Measurements from ENCODE around the gene PTPN1.
A peak's percentile ranks its signal among the peaks of the same experiment; 100 is the strongest.
"Not testable (repeated sequence)": the region's sequence is repeated elsewhere in the genome, so short reads cannot be mapped to it uniquely, and the experiment has no call there.

Gene PTPN1

GRCh38 chr20:50478162-50478990 lies 31.8 kb upstream of the PTPN1 start:
- peak; percentile 93 for FAIRE-seq
- DNase-seq (ENCODE audit: insufficient read length, low spot score), result peak; percentile 73

- FAIRE-seq (no peak), DNase-seq (ENCODE audit: insufficient read length, low spot score) (no peak)
These were observed 28.4 kb upstream of the PTPN1 start for GRCh38 chr20:50481741-50482140.

- DNase-seq (ENCODE audit: insufficient read length, low spot score), result no peak
- FAIRE-seq, result no peak
These were observed 27.7 kb upstream of the PTPN1 start for GRCh38 chr20:50482396-50482981.

GRCh38 chr20:50484271-50484976 lies 25.8 kb upstream of the PTPN1 start:
- FAIRE-seq (peak; percentile 54), DNase-seq (ENCODE audit: insufficient read length, low spot score) (no peak)

- no peak for FAIRE-seq
- no peak for DNase-seq (ENCODE audit: insufficient read length, low spot score)
These were observed 22.8 kb upstream of the PTPN1 start for GRCh38 chr20:50487397-50487796.

GRCh38 chr20:50488236-50488806 lies 21.9 kb upstream of the PTPN1 start:
- FAIRE-seq, result no peak
- DNase-seq (ENCODE audit: insufficient read length, low spot score), result no peak

GRCh38 chr20:50491168-50491567 lies 19.0 kb upstream of the PTPN1 start:
- no peak for FAIRE-seq
- no peak for DNase-seq (ENCODE audit: insufficient read length, low spot score)

GRCh38 chr20:50491926-50492634 lies 18.1 kb upstream of the PTPN1 start:
- DNase-seq (ENCODE audit: insufficient read length, low spot score), result no peak
- FAIRE-seq, result peak; percentile 72

- no peak for DNase-seq (ENCODE audit: insufficient read length, low spot score)
- FAIRE-seq, result no peak
These were observed 16.3 kb upstream of the PTPN1 start for GRCh38 chr20:50493881-50494253.

- FAIRE-seq, result no peak
- DNase-seq (ENCODE audit: insufficient read length, low spot score), result no peak
These were observed 15.8 kb upstream of the PTPN1 start for GRCh38 chr20:50494428-50494827.

GRCh38 chr20:50496773-50497385 lies 13.3 kb upstream of the PTPN1 start:
- FAIRE-seq (peak; percentile 92), DNase-seq (ENCODE audit: insufficient read length, low spot score) (peak; percentile 80)

GRCh38 chr20:50498071-50498776 lies 12.0 kb upstream of the PTPN1 start:
- DNase-seq (ENCODE audit: insufficient read length, low spot score), result no peak
- no peak for FAIRE-seq

GRCh38 chr20:50499938-50500337 lies 10.2 kb upstream of the PTPN1 start:
- peak; percentile 13 for FAIRE-seq
- DNase-seq (ENCODE audit: insufficient read length, low spot score), result no peak

GRCh38 chr20:50501972-50502745 lies 8.0 kb upstream of the PTPN1 start:
- no peak for DNase-seq (ENCODE audit: insufficient read length, low spot score)
- no peak for FAIRE-seq

- peak; percentile 74 for DNase-seq (ENCODE audit: insufficient read length, low spot score)
These were observed 5.9 kb upstream of the PTPN1 start for GRCh38 chr20:50504231-50504823.

GRCh38 chr20:50506270-50506579 lies 4.0 kb upstream of the PTPN1 start:
- DNase-seq (ENCODE audit: insufficient read length, low spot score) (no peak), FAIRE-seq (no peak)

More at GRCh38 chr20:50504231-50504823, 5.9 kb upstream of the PTPN1 start:
- peak; percentile 33 for FAIRE-seq

GRCh38 chr20:50507745-50508144 lies 2.4 kb upstream of the PTPN1 start:
- DNase-seq (ENCODE audit: insufficient read length, low spot score); FAIRE-seq: not testable (repeated sequence)

- no peak for DNase-seq (ENCODE audit: insufficient read length, low spot score)
- peak; percentile 80 for FAIRE-seq
These were observed 1.9 kb upstream of the PTPN1 start for GRCh38 chr20:50508171-50508755.

Data from HTR-8/SVneo (cell line).